ENCODE data around the gene UBE2J2.

UBE2J2 gene

DNA sequence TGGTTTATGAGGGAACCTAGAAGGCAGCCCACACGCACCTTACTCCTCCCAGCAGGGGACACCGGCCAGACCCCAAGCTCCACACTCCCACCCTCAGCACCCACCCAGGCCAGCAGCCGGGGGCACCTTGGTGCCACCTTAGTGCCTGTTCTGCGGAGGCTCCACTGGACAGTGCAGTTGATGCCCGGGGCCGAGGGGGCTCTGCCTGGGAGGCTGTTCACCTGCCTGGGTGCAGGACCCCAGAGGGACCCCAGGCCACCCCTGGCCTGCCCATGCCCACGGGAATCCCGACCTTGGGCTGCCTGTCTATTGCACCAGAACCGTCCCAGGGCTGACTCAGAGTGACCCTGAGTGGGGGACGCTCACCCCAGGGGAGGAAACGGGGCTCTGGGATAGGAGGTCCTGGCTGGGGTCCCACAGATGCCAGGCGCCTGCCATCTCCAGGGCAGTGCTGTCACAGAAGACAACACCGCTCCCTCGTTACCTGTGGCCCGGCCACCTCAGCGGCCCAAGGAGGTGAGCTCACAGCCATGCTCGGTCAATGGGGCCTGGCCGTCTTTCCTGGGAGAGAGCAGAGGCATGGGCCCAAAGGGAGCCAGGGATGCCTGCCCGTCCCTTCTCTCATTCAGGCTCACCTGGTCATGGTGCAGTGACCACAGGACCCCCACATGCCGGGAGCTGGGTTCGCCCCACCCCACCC lies 7.3 kb upstream of the UBE2J2 start:
- DNase-seq (ENCODE audit: low read depth), result no peak

- no peak for DNase-seq (ENCODE audit: low read depth)
Observed at GRCh38 chr1:1279028-1279427, 5.4 kb upstream of the UBE2J2 start.

DNA sequence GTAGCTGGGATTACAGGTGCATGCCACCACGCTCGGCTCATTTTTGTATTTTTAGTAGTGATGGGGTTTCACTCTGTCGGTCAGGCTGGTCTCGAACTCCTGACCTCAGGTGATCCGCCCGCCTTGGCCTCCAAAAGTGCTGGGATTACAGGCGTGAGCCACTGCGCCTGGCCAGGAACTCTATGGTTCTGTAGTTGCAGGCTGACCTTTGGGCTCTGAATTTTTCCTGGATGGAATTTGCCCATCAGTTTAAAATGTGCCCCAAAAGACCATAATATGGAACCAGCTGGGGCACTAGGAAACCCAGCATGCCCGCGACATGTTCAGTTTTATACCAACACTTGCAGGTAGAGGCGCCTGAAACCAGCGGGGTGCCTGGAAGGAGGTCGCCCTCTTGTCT lies 5.0 kb upstream of the UBE2J2 start:
- no peak for DNase-seq (ENCODE audit: low read depth)

- DNase-seq (ENCODE audit: low read depth), result no peak
Observed at GRCh38 chr1:1275836-1276235, 2.2 kb upstream of the UBE2J2 start.

GRCh38 chr1:1274931-1275431 lies 1.3 kb upstream of the UBE2J2 start:
- no peak for DNase-seq (ENCODE audit: low read depth)

- DNase-seq (ENCODE audit: low read depth), result no peak
Observed at GRCh38 chr1:1274299-1274930, 761 bp upstream of the UBE2J2 start.

GRCh38 chr1:1273209-1273511 lies 494 bp downstream of the UBE2J2 start:
- DNase-seq (ENCODE audit: low read depth), result no peak

GRCh38 chr1:1272341-1273208 lies 1.1 kb downstream of the UBE2J2 start:
- DNase-seq (ENCODE audit: low read depth), result no peak

GRCh38 chr1:1270813-1271212 lies 2.8 kb downstream of the UBE2J2 start:
- DNase-seq (ENCODE audit: low read depth), result no peak

GRCh38 chr1:1268284-1268682 lies 5.4 kb downstream of the UBE2J2 start:
- DNase-seq (ENCODE audit: low read depth), result no peak

DNA sequence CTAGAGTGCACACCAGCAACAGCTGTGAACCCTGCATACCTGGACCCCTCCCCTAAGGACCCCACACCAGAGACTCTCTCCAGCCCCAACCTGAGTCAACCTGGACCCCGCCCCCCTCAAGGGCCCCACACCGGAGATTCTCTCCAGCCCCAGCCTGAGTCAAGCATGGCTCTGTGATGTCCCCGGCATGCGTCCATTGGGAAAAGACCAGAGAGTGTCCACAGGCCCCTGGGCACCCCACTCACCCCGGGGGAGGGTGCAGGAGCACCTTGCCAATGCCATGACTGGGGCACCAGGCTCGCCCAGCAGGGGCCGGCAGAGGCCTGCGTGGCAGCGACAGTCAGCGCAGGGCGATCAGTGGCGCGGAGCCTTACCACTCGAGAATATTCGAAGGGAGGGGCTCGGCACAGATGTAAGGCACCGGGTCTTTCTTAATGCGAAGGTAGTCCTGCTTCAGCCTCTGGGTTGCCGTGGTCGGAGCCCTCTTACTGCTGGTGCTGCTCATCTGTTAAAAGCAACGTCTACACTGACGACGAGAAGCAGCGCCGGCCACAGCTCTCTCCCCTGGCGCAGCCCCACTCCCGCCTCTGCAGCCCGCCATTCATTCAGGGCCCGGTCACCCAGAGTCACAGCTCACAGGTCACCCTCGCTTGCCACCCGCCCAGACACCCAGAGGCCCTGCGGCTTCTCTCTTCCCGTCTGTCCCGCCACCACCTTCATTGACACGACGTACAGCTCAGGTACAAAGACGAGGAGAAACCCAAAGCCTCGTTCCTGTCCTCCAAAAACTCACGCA lies 6.0 kb downstream of the UBE2J2 start:
- DNase-seq (ENCODE audit: low read depth), result no peak

GRCh38 chr1:1264868-1265272 lies 8.8 kb downstream of the UBE2J2 start:
- no peak for DNase-seq (ENCODE audit: low read depth)

GRCh38 chr1:1264026-1264425 lies 9.6 kb downstream of the UBE2J2 start:
- no peak for DNase-seq (ENCODE audit: low read depth)

DNA sequence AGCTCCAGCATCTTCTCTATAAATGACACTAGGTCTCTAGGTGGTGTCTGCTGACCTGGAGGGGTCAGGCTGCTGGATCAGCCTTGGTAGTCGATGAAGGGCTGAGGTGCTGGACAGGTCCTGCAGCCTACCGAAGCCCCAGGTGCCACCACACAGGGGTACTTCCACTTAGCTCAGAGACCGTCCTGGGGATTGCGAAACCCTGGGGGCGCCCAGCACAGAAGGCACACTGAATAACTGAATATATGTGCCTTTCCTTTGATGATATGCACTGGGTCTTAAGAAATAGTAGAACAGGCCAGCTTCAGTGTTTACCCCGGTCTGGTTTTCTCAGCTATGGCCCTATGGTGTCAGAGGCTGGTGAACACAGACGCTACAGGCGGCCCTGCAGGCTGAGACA lies 10.9 kb downstream of the UBE2J2 start:
- no peak for DNase-seq (ENCODE audit: low read depth)

- no peak for DNase-seq (ENCODE audit: low read depth)
Observed at GRCh38 chr1:1262071-1262470, 11.6 kb downstream of the UBE2J2 start.

- DNase-seq (ENCODE audit: low read depth), result no peak
Observed at GRCh38 chr1:1260843-1261560, 12.7 kb downstream of the UBE2J2 start.

GRCh38 chr1:1259951-1260600 lies 13.6 kb downstream of the UBE2J2 start:
- no peak for DNase-seq (ENCODE audit: low read depth)

GRCh38 chr1:1259540-1259939 lies 14.1 kb downstream of the UBE2J2 start:
- DNase-seq (ENCODE audit: low read depth), result no peak

GRCh38 chr1:1259119-1259488 lies 14.6 kb downstream of the UBE2J2 start:
- no peak for DNase-seq (ENCODE audit: low read depth)

DNA sequence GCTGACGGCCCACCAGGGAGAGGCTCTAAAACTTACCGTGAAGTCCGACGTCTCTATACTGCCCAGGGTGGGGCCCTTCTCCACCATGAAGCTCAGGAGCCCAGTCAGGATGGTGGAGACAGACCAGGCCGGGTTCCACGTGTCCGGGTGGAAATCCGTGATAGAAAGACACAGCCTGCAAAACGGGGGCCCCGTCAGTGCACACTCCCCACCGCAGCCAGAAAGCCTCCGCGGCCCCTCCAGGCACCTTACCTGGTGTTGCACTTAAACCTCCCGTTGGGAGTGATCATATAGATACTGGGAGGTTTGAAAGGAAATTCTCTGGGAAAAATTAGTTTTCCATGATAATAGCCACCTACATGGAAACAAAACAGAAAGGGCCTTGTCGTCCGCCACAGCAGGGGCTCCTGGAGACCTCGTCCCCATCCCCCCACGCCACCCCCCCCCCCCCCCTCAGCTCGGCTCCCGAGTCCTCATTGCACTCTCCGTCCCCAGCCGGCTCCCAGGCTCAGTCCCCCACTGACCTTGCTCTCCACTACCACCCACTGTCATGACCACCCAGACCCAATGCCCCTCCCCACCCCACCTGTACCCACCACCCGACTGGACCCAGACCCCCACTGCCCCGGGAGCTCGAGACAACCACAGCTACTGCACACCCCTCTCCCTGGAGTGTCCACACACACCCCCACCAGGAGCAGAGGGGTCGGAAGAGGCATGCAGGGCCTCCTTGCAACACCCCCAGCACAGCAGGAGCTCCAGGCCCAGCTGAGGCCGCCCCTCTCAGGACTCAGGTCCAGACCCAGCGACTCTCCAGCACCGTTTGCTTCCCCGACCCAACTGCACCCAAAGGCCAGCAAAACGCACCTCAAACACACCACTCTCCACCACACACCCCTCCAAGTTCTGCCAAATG lies 16.4 kb downstream of the UBE2J2 start:
- DNase-seq (ENCODE audit: low read depth), result no peak

All from T-helper 22 cell (primary cell).